ENCODE results near the gene OTOA.

DNA sequence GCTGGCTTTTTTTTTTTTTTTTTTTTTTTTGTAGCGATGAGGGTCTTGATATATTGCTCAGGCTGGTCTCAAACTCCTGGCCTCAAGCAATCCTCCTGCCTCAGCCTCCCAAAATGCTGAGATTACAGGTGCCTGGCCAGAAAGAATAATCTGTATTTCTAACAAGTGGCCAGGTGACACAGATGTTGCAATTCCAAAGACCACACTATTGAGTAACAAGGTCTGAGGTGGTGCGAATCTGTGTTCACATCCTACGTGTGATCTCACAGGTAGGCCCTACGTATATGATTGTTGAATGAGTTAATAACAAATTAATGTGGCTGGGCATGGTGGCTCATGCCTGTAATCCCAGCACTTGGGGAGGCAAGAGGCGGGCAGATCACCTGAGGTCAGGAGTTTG, 33.3 kb downstream of the OTOA start:
- TF ChIP-seq POLR2A (IDR thresholded peaks at IDR 0.05; ENCODE audit: low read depth, low read length) (no peak), POLR2AphosphoS5 (IDR thresholded peaks at IDR 0.05; ENCODE audit: insufficient read depth, low read depth, low read length) (no peak)
- TF ChIP-seq, protein P1, sequence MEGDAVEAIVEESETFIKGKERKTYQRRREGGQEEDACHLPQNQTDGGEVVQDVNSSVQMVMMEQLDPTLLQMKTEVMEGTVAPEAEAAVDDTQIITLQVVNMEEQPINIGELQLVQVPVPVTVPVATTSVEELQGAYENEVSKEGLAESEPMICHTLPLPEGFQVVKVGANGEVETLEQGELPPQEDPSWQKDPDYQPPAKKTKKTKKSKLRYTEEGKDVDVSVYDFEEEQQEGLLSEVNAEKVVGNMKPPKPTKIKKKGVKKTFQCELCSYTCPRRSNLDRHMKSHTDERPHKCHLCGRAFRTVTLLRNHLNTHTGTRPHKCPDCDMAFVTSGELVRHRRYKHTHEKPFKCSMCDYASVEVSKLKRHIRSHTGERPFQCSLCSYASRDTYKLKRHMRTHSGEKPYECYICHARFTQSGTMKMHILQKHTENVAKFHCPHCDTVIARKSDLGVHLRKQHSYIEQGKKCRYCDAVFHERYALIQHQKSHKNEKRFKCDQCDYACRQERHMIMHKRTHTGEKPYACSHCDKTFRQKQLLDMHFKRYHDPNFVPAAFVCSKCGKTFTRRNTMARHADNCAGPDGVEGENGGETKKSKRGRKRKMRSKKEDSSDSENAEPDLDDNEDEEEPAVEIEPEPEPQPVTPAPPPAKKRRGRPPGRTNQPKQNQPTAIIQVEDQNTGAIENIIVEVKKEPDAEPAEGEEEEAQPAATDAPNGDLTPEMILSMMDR (IDR thresholded peaks at IDR 0.05; ENCODE audit: extremely low read depth in 1 of 2, insufficient read depth in 1 of 2, low read depth in 1 of 2, low read length in 2 of 2), result no peak

Data from endothelial cell of umbilical vein (primary cell).